NCI-H2227 (cell line): ENCODE data around the gene UBB.

Experiments used
- DNase-seq: peaks from one replicate; lab custom pipeline; 2025; ENCODE audit not compliant: unreplicated experiment; lab: John Stamatoyannopoulos, UW

The UBB gene

DNA sequence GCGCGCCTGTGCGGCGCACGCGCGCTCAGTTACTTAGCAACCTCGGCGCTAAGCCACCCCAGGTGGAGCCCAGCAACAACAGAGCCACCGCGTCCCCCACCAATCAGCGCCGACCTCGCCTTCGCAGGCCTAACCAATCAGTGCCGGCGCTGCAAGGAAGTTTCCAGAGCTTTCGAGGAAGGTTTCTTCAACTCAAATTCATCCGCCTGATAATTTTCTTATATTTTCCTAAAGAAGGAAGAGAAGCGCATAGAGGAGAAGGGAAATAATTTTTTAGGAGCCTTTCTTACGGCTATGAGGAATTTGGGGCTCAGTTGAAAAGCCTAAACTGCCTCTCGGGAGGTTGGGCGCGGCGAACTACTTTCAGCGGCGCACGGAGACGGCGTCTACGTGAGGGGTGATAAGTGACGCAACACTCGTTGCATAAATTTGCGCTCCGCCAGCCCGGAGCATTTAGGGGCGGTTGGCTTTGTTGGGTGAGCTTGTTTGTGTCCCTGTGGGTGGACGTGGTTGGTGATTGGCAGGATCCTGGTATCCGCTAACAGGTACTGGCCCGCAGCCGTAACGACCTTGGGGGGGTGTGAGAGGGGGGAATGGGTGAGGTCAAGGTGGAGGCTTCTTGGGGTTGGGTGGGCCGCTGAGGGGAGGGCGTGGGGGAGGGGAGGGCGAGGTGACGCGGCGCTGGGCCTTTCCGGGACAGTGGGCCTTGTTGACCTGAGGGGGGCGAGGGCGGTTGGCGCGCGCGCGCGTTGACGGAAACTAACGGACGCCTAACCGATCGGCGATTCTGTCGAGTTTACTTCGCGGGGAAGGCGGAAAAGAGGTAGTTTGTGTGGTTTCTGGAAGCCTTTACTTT lies at the start of gene UBB:
Gene UBB, plus strand, starts transcription at position 452 of the 856 bp plus-strand sequence. CDS start 817 bp downstream, outside the sequence.
- DNase-seq: peak; percentile 96

DNA sequence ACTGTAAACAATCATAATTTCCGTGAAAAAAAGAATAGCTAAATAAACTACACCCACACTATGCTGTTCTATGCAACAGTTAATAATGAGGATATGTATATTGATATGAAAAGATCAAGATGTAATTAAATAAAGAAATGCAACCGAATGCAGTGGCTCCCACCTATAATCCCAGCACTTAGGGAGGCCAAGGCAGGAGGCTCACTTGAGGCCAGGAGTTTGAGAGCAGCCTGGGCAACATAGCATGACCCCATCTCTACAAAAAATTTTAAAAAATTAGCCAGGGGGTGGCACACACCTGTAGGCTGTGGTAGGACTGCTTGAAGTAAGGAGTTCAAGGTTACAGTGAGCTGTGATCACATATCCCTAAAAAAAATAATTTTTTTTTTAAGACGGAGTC lies 42.5 kb upstream of the UBB start:
- DNase-seq: no peak

DNA sequence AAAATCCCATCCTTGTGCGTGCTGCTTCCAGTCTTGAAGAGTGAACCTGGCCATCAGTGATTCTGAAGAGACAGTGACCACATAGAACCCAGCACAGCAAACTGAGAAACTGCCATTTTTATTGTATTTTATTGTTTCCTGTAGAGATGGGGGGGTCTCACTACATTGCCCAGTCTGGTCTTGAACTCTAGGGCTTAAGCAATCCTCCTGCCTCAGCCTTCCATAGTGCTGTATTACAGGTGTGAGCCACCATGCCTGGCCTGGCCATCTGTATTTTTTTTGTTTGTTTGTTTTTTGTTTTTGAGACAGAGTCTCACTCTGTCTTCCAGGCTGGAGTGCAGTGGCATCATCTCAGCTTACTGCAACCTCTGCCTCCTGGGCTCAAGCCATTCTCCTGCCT lies 41.5 kb upstream of the UBB start:
- no peak for DNase-seq

DNA sequence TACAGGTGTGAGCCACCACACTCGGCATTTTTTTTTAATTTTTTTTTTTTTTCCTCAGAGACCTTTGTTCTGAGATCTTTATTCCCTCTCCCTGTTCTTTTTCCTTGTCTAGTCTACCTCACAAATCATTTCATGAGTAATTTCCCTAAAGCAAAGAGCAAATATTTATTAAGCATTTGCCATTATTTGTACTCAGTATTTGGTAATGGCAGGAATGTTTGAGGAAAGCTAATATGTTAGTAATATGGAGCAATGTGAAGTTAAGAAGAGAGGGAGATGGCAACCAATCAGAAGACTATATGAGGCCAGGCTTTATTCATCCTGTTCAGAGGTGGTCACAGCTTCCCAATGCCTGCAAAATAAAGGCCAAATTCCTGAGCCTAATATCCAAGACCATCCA lies 40.9 kb upstream of the UBB start:
- no peak for DNase-seq

DNA sequence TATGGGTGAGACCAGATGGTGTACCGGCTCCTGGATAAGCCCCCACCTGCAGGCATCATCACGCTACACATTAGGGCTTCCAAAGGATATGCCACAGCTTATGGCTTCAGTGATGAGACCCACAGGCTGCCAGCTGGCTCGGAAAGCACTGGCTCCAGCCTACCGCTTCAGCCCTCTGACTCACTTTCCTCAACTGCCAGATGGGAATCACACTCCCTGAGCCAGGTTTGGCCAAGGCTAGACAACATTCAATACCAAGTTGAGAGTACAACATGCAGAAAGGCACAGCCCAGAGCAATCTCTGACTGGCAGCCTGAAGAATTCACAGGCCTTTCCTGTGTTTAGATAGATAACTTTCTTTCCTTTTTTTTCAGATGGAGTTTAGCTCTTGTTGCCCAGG lies 37.9 kb upstream of the UBB start:
- no peak for DNase-seq

DNA sequence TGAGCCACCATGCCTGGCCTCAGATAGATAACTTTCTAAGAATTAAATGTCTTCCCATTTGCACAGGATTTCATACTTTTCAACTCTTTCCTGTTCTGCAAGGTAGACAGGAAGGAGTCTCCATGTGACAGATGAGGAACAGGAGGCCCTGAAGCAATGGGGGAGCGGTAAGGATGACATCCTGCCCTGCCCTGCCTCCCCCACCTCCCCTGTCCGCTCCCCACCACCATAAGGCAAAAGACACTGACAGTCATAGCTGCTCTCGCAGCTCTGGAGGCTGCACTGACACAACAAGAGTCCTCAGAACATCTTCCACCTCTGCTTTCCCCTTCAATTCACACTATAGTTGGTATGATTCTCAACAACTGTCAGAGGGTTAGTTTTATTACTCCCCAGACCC lies 37.3 kb upstream of the UBB start:
- no peak for DNase-seq

DNA sequence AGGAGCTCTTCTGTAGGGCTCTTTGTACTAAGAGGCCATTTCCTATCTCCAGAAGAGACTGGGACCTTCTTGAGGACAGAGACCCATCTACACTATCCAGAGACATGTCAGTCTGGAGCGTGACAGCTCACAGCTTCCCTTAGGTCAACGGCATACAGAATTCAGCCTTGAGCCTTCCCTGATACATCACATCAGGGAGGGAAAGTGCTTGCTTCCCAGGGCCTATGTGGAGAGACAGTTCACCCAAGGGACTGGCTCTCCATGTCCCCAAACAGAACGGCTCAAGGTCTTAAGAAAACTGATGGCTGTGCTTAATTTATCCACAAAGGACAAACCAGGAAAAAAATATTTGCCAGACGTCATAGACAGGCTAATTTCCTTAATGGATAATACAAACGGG lies 35.3 kb upstream of the UBB start:
- DNase-seq: no peak

DNA sequence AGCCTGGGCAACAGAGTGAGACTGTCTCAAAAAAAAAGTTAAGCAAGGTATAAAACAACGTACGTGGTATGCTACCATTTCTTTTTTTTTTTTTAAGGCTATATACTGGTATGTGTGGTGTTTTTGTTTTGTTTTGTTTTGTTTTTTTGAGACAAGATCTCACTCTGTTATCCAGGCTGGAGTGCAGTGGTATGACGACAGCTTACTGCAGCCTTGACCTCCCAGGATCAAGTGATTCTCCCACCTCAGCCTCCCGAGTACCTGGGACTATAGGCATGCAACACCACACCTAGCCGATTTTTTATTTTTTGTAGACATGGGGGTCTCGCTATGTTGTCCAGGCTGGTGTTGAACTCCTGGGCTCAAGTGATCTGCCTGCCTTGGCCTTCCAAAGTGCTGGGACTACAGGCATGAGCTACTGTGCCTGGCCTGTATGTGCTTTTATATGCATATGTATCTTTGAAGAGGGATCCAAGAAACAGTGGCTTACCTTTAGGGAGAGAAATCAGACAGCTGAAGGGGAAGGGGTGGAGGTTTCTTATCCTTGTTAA lies 34.1 kb upstream of the UBB start:
- DNase-seq: no peak

DNA sequence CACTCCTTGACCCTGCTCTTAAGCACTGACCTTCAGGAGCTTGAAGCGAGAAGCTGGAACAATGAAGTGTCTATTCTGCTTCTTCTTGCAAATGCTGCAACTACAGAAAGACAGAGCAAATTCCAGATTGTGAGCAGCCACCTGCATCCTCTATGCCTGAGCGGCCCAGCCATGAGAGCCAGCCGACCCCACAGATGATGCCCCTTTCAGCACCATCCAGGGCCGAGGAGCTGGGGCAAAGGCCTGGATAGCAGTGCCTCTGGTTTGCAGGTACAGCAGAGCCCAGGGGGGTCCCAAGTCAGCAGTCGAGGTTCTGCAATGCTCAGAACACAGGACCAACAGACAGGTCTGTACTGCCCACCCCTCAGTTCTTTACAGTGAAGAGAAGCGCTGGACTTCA lies 32.3 kb upstream of the UBB start:
- DNase-seq: no peak

DNA sequence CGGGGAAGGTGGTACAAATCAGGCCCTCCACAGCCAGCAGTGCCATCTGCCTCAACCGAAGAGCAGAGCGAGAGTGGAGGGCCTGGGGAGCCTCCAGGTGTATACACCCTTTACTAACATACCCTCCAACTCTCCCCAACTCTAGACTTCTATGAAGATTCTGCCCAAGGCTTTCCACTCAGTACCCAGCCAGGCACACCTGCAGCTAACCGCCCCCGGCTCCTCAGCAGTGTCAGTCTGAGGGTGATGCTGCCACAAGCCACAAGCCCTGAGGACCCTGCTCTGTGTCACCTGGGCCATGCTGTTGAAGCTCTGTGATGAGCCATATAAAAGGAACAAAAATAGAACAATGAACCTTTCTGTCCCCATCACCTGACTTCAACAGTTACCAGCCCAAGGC lies 31.5 kb upstream of the UBB start:
- no peak for DNase-seq

DNA sequence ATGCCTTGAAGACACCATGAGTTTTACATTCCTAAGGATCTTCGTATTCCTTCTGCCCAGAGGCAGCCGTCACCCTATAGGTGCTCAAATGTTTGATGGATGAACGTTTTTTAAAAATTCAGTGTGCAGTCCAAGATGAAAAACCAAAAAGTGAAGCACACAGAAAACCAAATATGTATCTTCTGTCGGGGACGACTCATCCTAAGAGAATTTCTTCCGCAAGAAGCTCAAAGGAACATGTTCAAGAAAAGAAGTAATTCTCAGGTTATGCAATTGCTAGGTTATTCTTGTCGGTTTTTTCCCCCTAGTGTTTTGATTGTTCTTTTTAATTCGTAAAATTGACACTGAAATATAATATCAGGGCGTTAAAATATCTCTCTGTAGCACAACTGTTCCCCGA lies 29.1 kb upstream of the UBB start:
- no peak for DNase-seq

DNA sequence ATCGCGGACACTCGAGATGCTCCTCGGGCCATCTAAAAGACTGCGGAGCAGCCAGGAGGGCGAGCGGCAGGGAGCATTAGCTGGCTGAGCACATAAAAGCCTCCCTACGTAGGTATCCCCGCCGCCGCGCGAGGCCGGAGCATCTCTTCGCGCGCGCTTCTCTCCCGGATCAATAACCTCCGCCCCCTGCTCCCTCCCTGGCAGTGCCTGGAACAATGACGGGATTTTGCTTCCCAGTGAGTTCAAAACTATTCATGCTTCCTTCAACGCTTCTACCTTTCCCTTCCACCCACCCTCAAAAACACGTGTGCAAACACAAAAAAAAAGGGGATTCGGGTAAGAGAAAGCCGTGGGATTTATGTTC lies 28.6 kb upstream of the UBB start:
- peak; percentile 79 for DNase-seq

DNA sequence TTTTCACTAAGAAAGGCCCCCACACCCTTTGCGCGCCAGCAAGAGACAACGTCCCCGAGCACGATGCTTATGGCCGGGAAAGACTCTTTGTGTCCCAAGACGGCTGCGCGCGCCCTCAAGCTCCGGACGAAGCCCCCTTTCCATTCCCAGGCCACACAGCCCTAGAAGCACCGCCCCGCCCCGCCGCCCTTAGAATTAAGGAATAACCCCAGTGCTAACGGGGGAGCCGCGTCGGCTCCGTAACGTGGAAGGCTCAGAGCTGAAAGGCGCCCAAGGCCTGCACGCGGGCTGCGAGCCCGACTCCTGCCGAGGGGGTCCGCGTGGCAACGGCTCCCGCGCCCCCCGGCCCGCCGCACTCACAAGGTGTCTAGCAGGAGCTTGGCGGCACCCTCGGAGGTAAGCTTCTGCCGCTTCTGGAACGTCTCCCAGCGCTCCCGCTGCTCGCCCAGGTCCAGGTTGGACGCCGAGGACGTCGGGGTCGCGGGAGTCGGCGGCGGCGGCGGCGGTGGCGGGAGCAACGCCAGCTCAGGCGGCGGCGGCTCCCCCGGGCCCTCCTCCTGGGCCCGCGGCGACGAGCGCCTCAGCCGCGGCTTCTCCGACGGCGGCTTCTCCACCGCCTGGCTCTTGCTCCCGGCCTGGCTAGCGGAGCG lies 28.1 kb upstream of the UBB start:
- peak; percentile 67 for DNase-seq

DNA sequence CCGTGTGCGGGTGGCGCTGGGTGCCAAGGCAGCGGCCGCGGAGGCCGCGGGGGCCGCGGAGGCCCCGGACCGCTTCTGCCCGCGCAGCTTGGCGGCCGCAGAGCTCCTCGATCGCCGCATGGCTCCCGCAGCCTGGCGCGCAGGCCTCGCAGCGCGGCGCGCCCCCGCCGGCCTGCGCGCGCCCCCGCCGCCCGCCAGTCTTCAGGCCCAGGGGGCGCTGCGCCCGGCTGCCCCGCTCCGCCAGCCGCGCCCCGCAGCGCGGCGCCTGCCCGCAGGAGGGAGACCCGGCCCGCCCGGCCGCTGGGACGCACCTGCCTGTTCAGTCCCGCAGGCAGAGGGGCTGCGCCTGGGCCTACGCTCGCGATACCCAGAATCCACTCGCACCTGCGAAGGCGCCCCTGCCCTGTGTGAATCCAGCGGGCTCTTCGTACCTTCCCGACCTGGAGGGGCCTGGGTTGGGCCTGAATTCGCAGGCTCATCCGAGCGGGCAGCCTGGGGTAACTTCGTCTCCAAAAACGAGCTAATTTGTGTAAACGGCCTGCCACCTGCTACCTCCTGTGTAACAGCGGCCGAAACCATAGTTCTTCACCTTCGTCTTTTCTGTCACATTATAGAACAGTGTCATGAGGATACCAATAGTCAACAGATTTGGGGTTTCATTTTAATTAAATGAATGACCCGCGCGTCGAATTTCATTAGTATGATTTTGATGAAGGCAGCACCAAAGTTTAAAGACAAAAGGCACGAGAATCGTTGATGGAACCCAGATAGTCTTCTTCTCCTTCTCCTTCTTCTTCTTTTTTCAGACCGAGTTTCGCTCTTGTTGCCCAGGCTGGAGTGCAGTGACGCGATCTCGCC lies 27.3 kb upstream of the UBB start, which contains the start of gene CENPV:
Gene CENPV, minus strand, starts transcription at position 153 of the 858 bp plus-strand sequence. Its CDS starts 33 bp downstream, at position 120.
- peak; percentile 72 for DNase-seq

DNA sequence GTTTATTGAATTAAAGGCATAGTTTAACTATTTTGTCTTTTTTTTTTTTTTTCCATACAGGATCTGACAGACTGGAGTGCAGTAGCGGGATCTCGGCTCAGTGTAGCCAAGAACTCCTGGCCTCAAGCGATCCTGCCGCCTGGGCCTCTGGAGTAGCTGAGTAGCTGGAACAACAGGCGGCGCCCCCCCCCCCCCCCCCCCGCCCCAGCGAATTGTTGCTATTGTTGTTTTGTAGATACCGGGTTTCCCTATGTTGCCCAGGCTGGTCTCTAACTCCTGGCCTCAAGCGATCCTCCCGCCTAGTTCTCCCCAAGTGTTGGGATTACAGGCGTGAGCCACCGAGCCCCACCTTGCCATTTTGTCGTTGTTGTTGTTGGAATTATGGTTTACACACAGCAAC lies 26.3 kb upstream of the UBB start:
- no peak for DNase-seq

DNA sequence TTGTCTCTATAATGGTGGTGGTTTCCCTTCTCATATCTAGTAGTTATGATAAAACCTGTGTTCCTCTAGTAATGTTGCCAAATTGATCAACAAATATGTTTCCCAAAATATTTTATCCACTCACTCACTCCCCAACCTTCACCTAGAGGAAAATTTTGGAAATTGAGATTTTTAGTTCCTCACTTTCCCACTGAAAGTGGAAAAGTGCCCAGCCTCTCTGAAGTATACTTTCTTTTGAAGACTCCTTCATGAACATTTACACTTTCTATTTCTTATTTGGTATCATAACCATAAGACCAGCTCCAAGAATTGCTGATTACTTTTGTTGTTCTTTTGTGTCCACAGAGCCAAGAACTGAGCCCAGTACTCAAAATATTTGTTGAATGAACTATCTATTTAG lies 22.5 kb upstream of the UBB start:
- DNase-seq: no peak

DNA sequence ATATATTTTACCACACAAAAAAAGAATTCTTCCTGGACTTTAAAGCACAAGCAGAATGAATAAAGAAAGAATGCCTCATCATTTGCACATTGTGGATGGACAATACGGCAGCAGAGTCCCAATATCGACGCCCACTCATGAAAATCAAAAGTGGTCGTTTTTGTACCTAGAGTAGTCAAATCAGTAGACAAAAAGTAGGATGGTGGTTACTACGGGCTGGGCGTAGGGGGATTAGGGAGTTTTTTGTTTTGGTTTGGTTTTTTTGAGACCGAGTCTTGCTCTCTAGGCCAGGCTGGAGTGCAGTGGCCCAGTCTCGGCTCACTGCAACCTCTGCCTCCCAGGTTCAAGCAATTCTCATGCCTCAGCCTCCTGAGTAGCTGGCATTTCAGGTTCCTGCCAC lies 19.0 kb upstream of the UBB start:
- DNase-seq: no peak

DNA sequence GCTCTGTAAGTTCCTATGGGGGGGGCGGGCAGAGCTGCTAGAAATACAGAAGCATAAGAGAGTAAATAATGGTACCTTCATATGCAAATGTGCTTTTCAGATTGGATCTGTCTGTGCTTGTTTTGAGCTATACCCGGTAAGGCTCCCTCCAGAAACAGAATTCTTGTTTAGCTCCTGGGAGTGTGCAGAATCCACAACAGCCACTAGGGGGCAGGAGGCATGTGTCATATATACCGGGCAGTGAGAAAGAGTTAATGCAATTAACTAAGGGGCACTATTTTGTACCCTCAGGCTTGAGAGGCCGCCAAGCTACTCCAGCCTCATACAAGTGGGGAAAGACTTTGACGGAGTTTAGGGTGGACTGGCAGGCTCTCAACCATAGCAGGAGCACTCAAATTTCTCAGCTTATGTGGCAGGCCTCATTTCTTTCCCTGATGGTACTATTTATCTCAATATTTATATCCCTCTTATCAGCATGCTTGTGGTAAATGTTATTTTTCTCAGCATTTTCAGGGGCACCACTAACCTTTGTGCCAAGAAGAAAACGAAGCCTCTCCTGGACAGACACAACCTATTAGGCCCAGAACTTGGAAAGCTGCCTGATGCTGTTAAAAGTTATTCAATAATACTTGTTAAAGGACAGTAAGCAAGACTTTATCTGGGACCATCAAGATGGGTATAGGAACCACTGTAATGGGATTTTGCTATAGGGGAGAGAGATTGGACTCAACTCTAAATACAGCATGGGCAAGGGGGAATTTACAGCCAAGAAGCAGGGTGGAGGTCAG lies 16.9 kb upstream of the UBB start:
- DNase-seq: peak; percentile 66

DNA sequence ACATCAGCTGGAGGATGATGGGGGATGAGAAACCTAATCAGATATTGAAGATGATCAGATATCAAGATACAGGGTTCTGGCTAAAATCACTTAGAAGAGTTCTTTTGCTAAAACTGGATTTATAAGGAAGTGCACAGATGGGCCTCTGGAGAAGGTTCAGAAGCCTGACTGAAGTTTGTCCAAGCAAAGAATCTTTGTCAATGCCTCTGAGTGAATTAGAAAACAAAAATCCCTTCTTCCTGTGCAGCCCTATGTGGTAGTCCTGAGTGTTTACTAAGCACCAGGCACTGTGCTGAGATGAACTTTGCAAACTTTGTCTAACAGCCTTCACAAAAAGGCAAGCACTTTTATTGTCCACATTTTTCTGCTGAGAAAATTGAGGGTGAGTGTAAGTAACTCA lies 16.3 kb upstream of the UBB start:
- no peak for DNase-seq

DNA sequence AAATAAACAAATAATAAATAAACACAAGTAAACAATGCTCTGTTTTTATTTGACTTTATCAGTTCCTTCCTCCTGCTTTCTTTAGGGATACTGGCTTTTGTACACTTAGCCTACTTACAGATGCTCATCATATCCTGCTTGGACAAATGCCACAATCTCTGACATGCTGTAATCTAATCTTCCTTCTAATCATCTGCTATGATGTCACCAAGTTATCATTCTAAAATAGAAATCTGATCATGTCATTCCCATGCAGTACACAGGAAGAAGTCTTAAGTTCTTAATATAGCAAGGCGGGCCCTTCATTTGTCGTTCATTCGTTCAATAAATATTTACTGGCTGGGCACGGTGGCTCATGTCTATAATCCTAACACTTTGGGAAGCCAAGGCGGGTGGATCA lies 9.1 kb upstream of the UBB start:
- no peak for DNase-seq
